Activated CD4-positive, alpha-beta T cell treated with anti-CD3 and anti-CD28 coated beads, Interleukin-2, amount 10 ng/mL, durations not matched to agents 24 days and 14 days (primary cell): Measurements from ENCODE around the gene SLC7A8. TPM values are rescaled to one million over a fixed set of nuclear protein-coding genes. Genes with fewer than 3 reads are reported as not detected.
"Not testable (repeated sequence)": the region's sequence is repeated elsewhere in the genome, so short reads cannot be mapped to it uniquely, and the experiment has no call there.

ENCODE experiments used
- DNase-seq: peaks from one replicate; pipeline ENCODE4 v3.0.0; 2022
- H3K27ac Mint-ChIP-seq: one replicate; pipeline ENCODE4 v1.8.0; 2022; ENCODE audit warnings: mild to moderate bottlenecking, mixed read lengths
- H3K27me3 Mint-ChIP-seq: one replicate; pipeline ENCODE4 v1.8.0; 2022; ENCODE audit warnings: mixed read lengths
- H3K36me3 Mint-ChIP-seq: one replicate; pipeline ENCODE4 v1.8.0; 2022; ENCODE audit warnings: low read depth, mild to moderate bottlenecking, mixed read lengths
- H3K4me1 Mint-ChIP-seq: one replicate; pipeline ENCODE4 v1.8.0; 2021; ENCODE audit warnings: mixed read lengths
- H3K4me3 Mint-ChIP-seq: one replicate; pipeline ENCODE4 v1.8.0; 2022; ENCODE audit warnings: mild to moderate bottlenecking, moderate library complexity, mixed read lengths
- H3K9me3 Mint-ChIP-seq: one replicate; pipeline ENCODE4 v1.8.0; 2021; ENCODE audit warnings: mixed read lengths
- intact Hi-C: fragments of 100-400 bp; cut with micrococcal nuclease; formaldehyde crosslinking; loops from one replicate; pipeline ENCODE4 v1.15.1; 2023
- total RNA-seq: library from RNA; stranded (reverse); gene quantifications from 2 replicates; pipeline ENCODE4 v1.2.3, GENCODE V29; 2022

The SLC7A8 gene
- total RNA-seq, 1 donor from 2014 or later, result not detected

GRCh38 chr14:23115039-23115731 is 68.3 kb downstream of the SLC7A8 start:
- Mint-ChIP-seq H3K36me3 (no peaks in the 10 kb centered on the region), H3K4me1 (peaks cover 22% of the 10 kb centered on the region), H3K27ac (no peak overlapping the region), H3K27me3 (peaks cover 5% of the 10 kb centered on the region), H3K4me3 (no peak overlapping the region), H3K9me3 (no peaks in the 10 kb centered on the region)
- intact Hi-C loops, result no loop called here
- DNase-seq, result no peak

- peaks cover 5% of the 10 kb centered on the region for H3K27me3 Mint-ChIP-seq
- H3K27ac Mint-ChIP-seq, result no peak overlapping the region
- no peak for DNase-seq
Measured at GRCh38 chr14:23114669-23115038, 68.8 kb downstream of the SLC7A8 start.

GRCh38 chr14:23114120-23114458 is 69.4 kb downstream of the SLC7A8 start:
- Mint-ChIP-seq H3K27ac (no peak overlapping the region), H3K4me3 (no peak overlapping the region), H3K9me3 (no peaks in the 10 kb centered on the region), H3K27me3 (peaks cover 5% of the 10 kb centered on the region), H3K36me3 (no peaks in the 10 kb centered on the region), H3K4me1 (peaks cover 11% of the 10 kb centered on the region)
- intact Hi-C loops, result no loop called here
- no peak for DNase-seq

More at GRCh38 chr14:23114669-23115038, 68.8 kb downstream of the SLC7A8 start:
- H3K36me3 Mint-ChIP-seq, result no peaks in the 10 kb centered on the region
- intact Hi-C loops, result no loop called here
- no peak overlapping the region for H3K4me3 Mint-ChIP-seq
- peaks cover 17% of the 10 kb centered on the region for H3K4me1 Mint-ChIP-seq
- H3K9me3 Mint-ChIP-seq, result no peaks in the 10 kb centered on the region

- DNase-seq, result no peak
- H3K9me3 Mint-ChIP-seq, result no peaks in the 10 kb centered on the region
- H3K4me1 Mint-ChIP-seq, result peaks cover 10% of the 10 kb centered on the region
- H3K27me3 Mint-ChIP-seq, result peaks cover 5% of the 10 kb centered on the region
- no peak overlapping the region for H3K27ac Mint-ChIP-seq
- intact Hi-C loops, result no loop called here
- H3K4me3 Mint-ChIP-seq, result no peak overlapping the region
- H3K36me3 Mint-ChIP-seq, result no peaks in the 10 kb centered on the region
Measured at GRCh38 chr14:23113431-23114119, 69.9 kb downstream of the SLC7A8 start.

GRCh38 chr14:23112359-23113178 is 70.9 kb downstream of the SLC7A8 start:
- Mint-ChIP-seq H3K9me3 (no peaks in the 10 kb centered on the region), H3K4me3 (no peak overlapping the region), H3K4me1 (peaks cover 8% of the 10 kb centered on the region), H3K27ac (no peak overlapping the region), H3K27me3 (peaks cover 5% of the 10 kb centered on the region), H3K36me3 (no peaks in the 10 kb centered on the region)
- no peak for DNase-seq
- intact Hi-C loops, result no loop called here

GRCh38 chr14:23110579-23111365 is 72.7 kb downstream of the SLC7A8 start:
- no peak overlapping the region for H3K4me3 Mint-ChIP-seq
- no peak for DNase-seq
- intact Hi-C loops, result loop anchor here (2.0 kb wide), 1 partner anchor 42 kb away; no protein-coding TSS in a partner anchor

GRCh38 chr14:23109769-23110168 is 73.7 kb downstream of the SLC7A8 start:
- intact Hi-C loops, result loop anchor here (2.0 kb wide), 2 partner anchors 33 to 41 kb away; no protein-coding TSS in a partner anchor
- peaks cover 2% of the 10 kb centered on the region for H3K27me3 Mint-ChIP-seq
- no peak for DNase-seq
- H3K4me1 Mint-ChIP-seq, result peaks cover 4% of the 10 kb centered on the region
- no peak overlapping the region for H3K27ac Mint-ChIP-seq
- no peak overlapping the region for H3K4me3 Mint-ChIP-seq
- H3K36me3 Mint-ChIP-seq, result no peaks in the 10 kb centered on the region
- H3K9me3 Mint-ChIP-seq, result no peaks in the 10 kb centered on the region

More at GRCh38 chr14:23110579-23111365, 72.7 kb downstream of the SLC7A8 start:
- Mint-ChIP-seq H3K36me3 (no peaks in the 10 kb centered on the region), H3K27ac (no peak overlapping the region), H3K4me1 (peaks cover 8% of the 10 kb centered on the region), H3K27me3 (peaks cover 5% of the 10 kb centered on the region), H3K9me3 (no peaks in the 10 kb centered on the region)

GRCh38 chr14:23108169-23108568 is 75.3 kb downstream of the SLC7A8 start:
- H3K27ac Mint-ChIP-seq, H3K4me1 Mint-ChIP-seq, H3K9me3 Mint-ChIP-seq, H3K4me3 Mint-ChIP-seq, H3K36me3 Mint-ChIP-seq, H3K27me3 Mint-ChIP-seq, DNase-seq: not testable (repeated sequence)
- intact Hi-C loops, result loop anchor here (2.0 kb wide), 1 partner anchor 31 kb away; no protein-coding TSS in a partner anchor

- H3K4me1 Mint-ChIP-seq, DNase-seq, H3K27me3 Mint-ChIP-seq, H3K4me3 Mint-ChIP-seq, H3K36me3 Mint-ChIP-seq, H3K9me3 Mint-ChIP-seq, H3K27ac Mint-ChIP-seq: not testable (repeated sequence)
- intact Hi-C loops, result loop anchor here (2.0 kb wide), 1 partner anchor 31 kb away; no protein-coding TSS in a partner anchor
Measured at GRCh38 chr14:23107620-23108019, 75.8 kb downstream of the SLC7A8 start.

- H3K27me3 Mint-ChIP-seq, result peaks cover 2% of the 10 kb centered on the region
- intact Hi-C loops, result no loop called here
- no peak for DNase-seq
- no peaks in the 10 kb centered on the region for H3K4me1 Mint-ChIP-seq
- no peaks in the 10 kb centered on the region for H3K9me3 Mint-ChIP-seq
- H3K4me3 Mint-ChIP-seq, result no peak overlapping the region
- H3K36me3 Mint-ChIP-seq, result no peaks in the 10 kb centered on the region
- H3K27ac Mint-ChIP-seq, result no peak overlapping the region
Measured at GRCh38 chr14:23106747-23107045, 76.8 kb downstream of the SLC7A8 start.

GRCh38 chr14:23105348-23105824 is 78.1 kb downstream of the SLC7A8 start:
- H3K4me3 Mint-ChIP-seq, result no peak overlapping the region
- no peaks in the 10 kb centered on the region for H3K9me3 Mint-ChIP-seq
- peaks cover 2% of the 10 kb centered on the region for H3K27me3 Mint-ChIP-seq
- intact Hi-C loops, result no loop called here
- no peak for DNase-seq
- no peaks in the 10 kb centered on the region for H3K4me1 Mint-ChIP-seq
- H3K36me3 Mint-ChIP-seq, result no peaks in the 10 kb centered on the region
- H3K27ac Mint-ChIP-seq, result no peak overlapping the region

- Mint-ChIP-seq H3K27ac (no peak within 1 kb of the TSS), H3K9me3 (no peaks in the 10 kb centered on the region), H3K4me3 (no peak within 1 kb of the TSS), H3K36me3 (no peaks in the 10 kb centered on the region), H3K27me3 (peaks cover 2% of the 10 kb centered on the region), H3K4me1 (no peaks in the 10 kb centered on the region)
- intact Hi-C loops, result no loop called here
- DNase-seq, result no peak
Measured at GRCh38 chr14:23104591-23105347, 78.7 kb downstream of the SLC7A8 start, which contains the start of gene CIROP. Gene CIROP, minus strand, starts transcription at chr14:23104989. Its CDS starts 69 bp downstream, at chr14:23104920.
